Esophagus muscularis mucosa (tissue), 4 donors: ENCODE measurements around the gene SFSWAP. TPM values are rescaled to one million over a fixed set of nuclear protein-coding genes. Genes with fewer than 3 reads are reported as not detected.

ENCODE experiments used
- DNase-seq: peaks from one replicate; pipeline ENCODE4 v3.0.0-alpha.2; 2017; ENCODE audit errors: extremely low spot score
- H3K27ac ChIP-seq, 4 donors: fragments of 200-600 bp; sonication (generic); replicated peaks in 1 of 4; 1 replicate in 3 of 4; 2 replicates in 1 of 4; pipeline ENCODE4 v1.5.1; 2016 to 2019; ENCODE audit warnings: mild to moderate bottlenecking in 1 of 4
- H3K27me3 ChIP-seq, 4 donors: fragments of 200-600 bp; sonication (generic); one replicate each; pipeline versions ENCODE4 v1.5.1 to v1.6.0; 2016 to 2019
- H3K36me3 ChIP-seq, 4 donors: fragments of 200-600 bp; sonication (generic); one replicate each; pipeline ENCODE4 v1.5.1; 2016 to 2019
- H3K4me1 ChIP-seq, 4 donors: fragments of 200-600 bp; sonication (generic); one replicate each; pipeline ENCODE4 v1.5.1; 2016 to 2019
- H3K4me3 ChIP-seq, 4 donors: fragments of 200-600 bp; sonication (generic); 1 replicate in 2 of 4; 2 replicates in 2 of 4; pipeline ENCODE4 v1.5.1; 2016 to 2019; ENCODE audit warnings: mild to moderate bottlenecking in 4 of 4, moderate library complexity in 1 of 4
- H3K9me3 ChIP-seq, 4 donors: fragments of 200-600 bp; sonication (generic); 1 replicate in 3 of 4; 2 replicates in 1 of 4; pipeline ENCODE4 v1.5.1; 2016 to 2019
- EP300 ChIP-seq: sonication (generic); formaldehyde crosslinking; IDR thresholded peaks from one replicate; pipeline ENCODE4 v1.6.1; 2017; ENCODE audit warnings: antibody characterized with exemption
- POLR2A ChIP-seq: fragments of 450-650 bp; IDR thresholded peaks from one replicate; pipeline ENCODE4 v1.6.1; 2017; ENCODE audit warnings: antibody characterized with exemption, moderate library complexity, mild to moderate bottlenecking, low read depth
- POLR2AphosphoS5 ChIP-seq, 2 donors: sonication (generic); formaldehyde crosslinking; IDR thresholded peaks; one replicate each; pipeline ENCODE4 v1.6.1; 2017; ENCODE audit warnings: antibody characterized with exemption in 2 of 2
- WGBS: methylation state at CpG from one replicate; pipeline ENCODE4 v1.1.5; 2018; 5-methylcytosine and 5-hydroxymethylcytosine counted together
- intact Hi-C: fragments of 100-400 bp; cut with DNase I; formaldehyde crosslinking; loops from one replicate; pipeline ENCODE4 v1.15.1; 2023
- total RNA-seq, 4 donors: library from RNA; depleted of rRNA; stranded (reverse); fragments of >200 nt; gene quantifications; one replicate each; pipeline versions ENCODE4 v1.1.0 to v1.2.1, GENCODE V29; 2016
- TF ChIP-seq, protein P1 (sequence below), 3 experiments: fragments of 200-600 bp in 2 of 3; fragments of 450-650 bp in 1 of 3; sonication (generic) in 2 of 3; IDR thresholded peaks; one replicate each; pipeline ENCODE4 v1.5.1; 2017 to 2019; ENCODE audit warnings: antibody characterized with exemption in 3 of 3, mild to moderate bottlenecking in 2 of 3, moderate library complexity in 1 of 3

SFSWAP gene
- total RNA-seq, 4 donors from 2014 or later = 21.7 to 28.2 (median 25.0) TPM

DNA sequence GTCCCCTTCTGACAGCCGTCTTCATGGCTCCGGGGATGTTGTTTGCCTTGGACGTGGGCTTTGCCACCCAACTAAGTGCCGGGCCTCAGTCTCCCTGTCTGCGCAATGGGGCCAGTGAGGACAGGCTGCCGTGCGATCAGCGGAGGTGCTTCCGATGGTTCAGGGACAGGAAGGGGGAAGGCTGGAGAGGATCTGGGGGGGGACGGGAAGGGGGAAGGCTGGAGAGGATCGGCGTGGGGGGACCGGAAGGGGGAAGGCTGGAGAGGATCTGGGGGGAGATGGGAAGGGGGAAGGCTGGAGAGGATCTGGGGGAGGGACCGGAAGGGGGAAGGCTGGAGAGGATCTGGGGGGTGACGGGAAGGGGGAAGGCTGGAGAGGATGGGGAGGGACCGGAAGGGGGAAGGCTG is 120.7 kb downstream of the SFSWAP start:
- Histone ChIP-seq H3K36me3 (no peaks in the 10 kb centered on the region), H3K9me3 (no peaks in the 10 kb centered on the region), H3K27me3 (peaks cover 3 to 91% (median 40%) of the 10 kb centered on the region in 4 donors), H3K4me3 (peak overlapping the region; percentile 53 to 68 (median 56)), H3K27ac (peak overlapping the region; percentile 55 to 84 (median 72)), H3K4me1 (peaks cover 27 to 59% (median 50%) of the 10 kb centered on the region in 4 donors)
- intact Hi-C loops = no loop called here
- DNase-seq = no peak
- TF ChIP-seq POLR2A (no peak), POLR2AphosphoS5 (IDR thresholded peaks at IDR 0.05) (no peak), EP300 (no peak)
- TF ChIP-seq, protein P1, sequence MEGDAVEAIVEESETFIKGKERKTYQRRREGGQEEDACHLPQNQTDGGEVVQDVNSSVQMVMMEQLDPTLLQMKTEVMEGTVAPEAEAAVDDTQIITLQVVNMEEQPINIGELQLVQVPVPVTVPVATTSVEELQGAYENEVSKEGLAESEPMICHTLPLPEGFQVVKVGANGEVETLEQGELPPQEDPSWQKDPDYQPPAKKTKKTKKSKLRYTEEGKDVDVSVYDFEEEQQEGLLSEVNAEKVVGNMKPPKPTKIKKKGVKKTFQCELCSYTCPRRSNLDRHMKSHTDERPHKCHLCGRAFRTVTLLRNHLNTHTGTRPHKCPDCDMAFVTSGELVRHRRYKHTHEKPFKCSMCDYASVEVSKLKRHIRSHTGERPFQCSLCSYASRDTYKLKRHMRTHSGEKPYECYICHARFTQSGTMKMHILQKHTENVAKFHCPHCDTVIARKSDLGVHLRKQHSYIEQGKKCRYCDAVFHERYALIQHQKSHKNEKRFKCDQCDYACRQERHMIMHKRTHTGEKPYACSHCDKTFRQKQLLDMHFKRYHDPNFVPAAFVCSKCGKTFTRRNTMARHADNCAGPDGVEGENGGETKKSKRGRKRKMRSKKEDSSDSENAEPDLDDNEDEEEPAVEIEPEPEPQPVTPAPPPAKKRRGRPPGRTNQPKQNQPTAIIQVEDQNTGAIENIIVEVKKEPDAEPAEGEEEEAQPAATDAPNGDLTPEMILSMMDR (IDR thresholded peaks at IDR 0.05) = no peak
- WGBS = 38% methylated on average over 8 of the region's 16 CpGs

DNA sequence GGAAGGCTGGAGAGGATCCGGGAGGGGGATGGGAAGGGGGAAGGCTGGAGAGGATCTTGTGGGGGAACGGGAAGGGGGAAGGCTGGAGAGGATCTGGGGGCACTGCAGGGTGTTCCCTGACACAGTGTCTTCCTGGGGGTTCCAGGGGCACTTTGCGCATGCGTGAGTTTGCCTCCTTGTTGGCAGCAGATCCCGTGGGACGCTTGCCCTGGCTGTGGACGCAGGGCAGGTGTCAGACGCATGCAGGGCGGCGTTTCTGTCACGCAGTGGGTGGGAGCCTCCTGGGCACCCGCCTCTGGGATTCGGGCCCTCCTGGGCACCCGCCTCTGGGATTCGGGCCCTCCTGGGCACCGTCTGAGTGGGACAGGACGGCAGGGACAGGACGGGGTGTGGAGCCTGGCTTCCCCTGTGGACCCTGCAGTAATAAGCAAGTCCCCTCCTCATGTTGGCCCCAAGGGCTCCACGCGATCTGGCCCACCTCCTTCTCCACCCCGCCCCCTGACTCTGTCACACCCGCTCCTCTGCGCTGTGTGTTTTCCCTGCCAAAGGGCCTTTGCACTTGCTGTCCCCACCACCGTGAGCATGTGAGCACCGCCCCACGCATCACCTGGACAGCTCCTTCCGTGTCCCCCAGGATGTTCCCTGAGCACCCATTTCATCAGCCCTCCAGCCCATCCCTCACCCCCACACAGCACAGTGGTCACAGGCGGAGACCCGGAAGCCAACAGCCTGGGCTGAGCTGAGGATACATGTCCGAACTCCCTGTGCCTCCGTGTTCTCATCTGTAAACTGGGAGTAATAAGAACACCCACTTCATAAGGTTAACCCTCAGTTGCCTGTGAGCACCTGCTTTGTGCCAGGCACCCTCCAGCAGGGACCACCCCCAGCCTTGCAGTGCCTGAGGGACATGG is 121.7 kb downstream of the SFSWAP start:
- intact Hi-C loops = no loop called here
- Histone ChIP-seq H3K4me3 (peak overlapping the region; percentile 40 to 53 (median 47)), H3K36me3 (no peaks in the 10 kb centered on the region), H3K9me3 (no peaks in the 10 kb centered on the region), H3K4me1 (peaks cover 27 to 56% (median 47%) of the 10 kb centered on the region in 4 donors), H3K27ac (peak overlapping the region; percentile 35 to 84 (median 49)), H3K27me3 (peaks cover 3 to 91% (median 39%) of the 10 kb centered on the region in 4 donors)
- WGBS = 45% methylated on average over 11 of the region's 31 CpGs
- TF ChIP-seq, protein P1 (IDR thresholded peaks at IDR 0.05) = no peak
- TF ChIP-seq EP300 (no peak), POLR2A (no peak), POLR2AphosphoS5 (IDR thresholded peaks at IDR 0.05) (no peak)
- no peak for DNase-seq

DNA sequence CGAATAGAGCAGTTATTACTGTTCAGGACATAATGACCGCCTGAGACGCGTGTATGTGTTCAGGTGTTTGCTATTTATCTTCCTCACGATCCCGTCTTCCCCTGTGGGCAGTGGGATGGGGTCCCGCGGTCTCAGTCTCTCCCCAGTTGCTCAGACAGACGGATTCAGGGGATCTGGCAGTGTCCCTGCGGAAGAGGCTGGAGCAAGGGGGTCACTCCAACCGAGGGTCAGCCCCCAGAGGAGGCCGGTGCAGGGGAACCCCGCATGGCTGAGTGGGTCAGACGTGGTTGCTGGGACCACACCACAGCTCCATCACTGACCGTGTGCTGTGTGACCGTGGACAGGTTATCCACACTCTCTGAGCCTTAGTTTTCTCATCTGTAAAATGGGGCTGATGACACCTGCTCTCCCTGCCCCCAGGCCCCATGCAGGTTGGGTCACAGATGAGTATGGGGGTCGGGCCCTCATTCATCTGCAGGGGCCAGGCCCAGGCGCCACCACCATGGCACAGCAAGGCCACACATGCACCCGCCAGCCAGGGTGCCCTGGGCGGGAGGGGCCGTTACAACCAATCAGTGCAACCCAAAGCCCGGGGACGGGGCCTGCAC is 122.5 kb downstream of the SFSWAP start:
- no peak for DNase-seq
- TF ChIP-seq POLR2A = no peak
- Histone ChIP-seq H3K4me1 (peaks cover 22 to 50% (median 40%) of the 10 kb centered on the region in 4 donors), H3K9me3 (no peaks in the 10 kb centered on the region), H3K27ac (no peak overlapping the region), H3K36me3 (no peaks in the 10 kb centered on the region), H3K27me3 (peaks cover 0 to 92% (median 36%) of the 10 kb centered on the region in 4 donors), H3K4me3 (no peak overlapping the region)
- intact Hi-C loops = no loop called here
- 87% methylated on average over 6 of the region's 23 CpGs for WGBS

DNA sequence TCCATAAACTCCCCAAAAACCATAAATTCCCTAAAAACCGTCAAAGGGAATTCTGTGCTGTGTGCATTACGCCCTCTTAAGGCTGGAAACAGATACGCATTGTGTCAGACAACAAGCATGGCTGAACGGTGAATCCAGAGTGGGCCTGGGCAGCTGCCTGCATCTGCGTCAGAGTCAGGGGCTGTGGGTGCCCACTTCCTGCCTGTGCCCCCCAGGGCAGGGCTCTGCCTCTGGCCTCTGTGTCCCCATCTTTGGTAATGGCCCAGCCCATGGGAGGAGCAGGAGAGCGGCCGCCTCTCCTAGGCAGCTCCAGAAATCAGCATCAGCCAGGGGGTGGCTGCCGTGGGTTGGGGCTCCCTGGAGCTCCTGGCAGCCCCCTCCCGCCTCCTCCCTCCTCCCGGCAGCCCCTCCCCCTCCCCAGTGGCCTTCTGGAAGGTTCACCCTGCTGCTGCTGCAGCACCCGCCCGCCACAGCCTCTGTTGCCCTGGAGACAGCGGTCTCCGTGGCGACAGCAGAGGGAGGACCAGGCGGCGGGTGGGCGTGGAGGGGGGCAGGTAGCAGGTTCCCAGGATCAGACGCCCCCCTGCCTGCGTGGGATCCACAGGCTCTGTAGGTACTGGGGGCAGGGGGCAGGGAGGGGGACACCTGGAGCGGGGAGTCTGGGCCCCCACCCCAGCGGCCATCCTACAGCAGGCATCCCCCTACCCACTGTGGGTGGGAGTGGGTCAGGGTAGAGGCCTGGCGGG is 123.2 kb downstream of the SFSWAP start:
- Histone ChIP-seq H3K27me3 (peaks cover 0 to 93% (median 34%) of the 10 kb centered on the region in 4 donors), H3K4me3 (no peak overlapping the region), H3K9me3 (no peaks in the 10 kb centered on the region), H3K36me3 (no peaks in the 10 kb centered on the region), H3K27ac (no peak overlapping the region), H3K4me1 (peaks cover 16 to 43% (median 33%) of the 10 kb centered on the region in 4 donors)
- intact Hi-C loops = no loop called here
- no peak for TF ChIP-seq POLR2AphosphoS5 (IDR thresholded peaks at IDR 0.05)
- 90% methylated on average over 2 of the region's 23 CpGs for WGBS
- DNase-seq = no peak

DNA sequence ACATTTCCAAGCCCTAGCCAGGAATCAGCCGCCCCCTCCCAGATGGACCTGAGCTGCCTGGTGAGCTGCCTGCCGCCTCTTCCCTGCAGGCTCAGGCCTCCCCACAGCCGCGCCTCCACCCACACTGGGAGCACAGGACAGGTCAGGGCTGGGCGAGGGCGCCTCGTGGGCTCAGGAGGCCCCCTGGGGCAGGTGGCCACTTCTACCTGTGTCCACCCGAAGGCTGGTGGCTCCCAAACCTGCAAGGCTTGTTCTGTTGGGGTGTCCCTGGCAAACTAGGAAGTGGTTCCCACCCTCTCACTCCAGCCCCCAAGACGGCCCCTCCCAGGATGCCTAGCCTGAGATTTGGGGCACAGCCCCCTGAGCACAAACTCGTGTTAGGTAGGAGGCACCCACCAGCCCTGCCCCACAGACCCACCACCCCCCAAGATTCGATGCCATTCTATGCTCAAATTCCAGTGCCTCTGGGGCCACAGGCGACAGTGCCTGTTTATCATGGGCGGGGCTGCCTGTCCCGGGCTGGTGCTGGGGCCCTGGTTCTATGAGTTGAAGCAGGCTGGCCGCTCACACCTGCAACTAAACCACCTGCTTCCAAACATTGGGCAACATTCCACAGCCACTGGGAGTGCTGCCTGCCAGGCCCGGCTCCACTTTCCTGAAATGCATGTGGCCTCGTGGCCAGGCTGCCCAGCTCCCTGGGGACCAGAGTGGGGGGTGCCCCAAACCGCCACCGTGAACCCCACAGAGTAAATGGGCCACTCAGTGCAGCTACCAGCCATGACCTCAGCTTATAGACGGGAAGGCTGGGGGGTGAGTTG is 124.1 kb downstream of the SFSWAP start:
- DNase-seq = no peak
- Histone ChIP-seq H3K9me3 (no peaks in the 10 kb centered on the region), H3K27me3 (peaks cover 0 to 87% (median 27%) of the 10 kb centered on the region in 4 donors), H3K4me1 (peaks cover 12 to 34% (median 24%) of the 10 kb centered on the region in 4 donors), H3K27ac (no peak overlapping the region), H3K4me3 (no peak overlapping the region), H3K36me3 (no peaks in the 10 kb centered on the region)
- 72% methylated on average over 17 of the region's 20 CpGs for WGBS
- intact Hi-C loops = no loop called here
- TF ChIP-seq, protein P1 (IDR thresholded peaks at IDR 0.05) = no peak
- TF ChIP-seq EP300 = no peak
- no peak for TF ChIP-seq POLR2AphosphoS5 (IDR thresholded peaks at IDR 0.05)
- no peak for TF ChIP-seq POLR2A
